Subcutaneous adipose tissue (tissue), 4 donors: ENCODE data around the gene SLC9A7. TPM values are rescaled to one million over a fixed set of nuclear protein-coding genes. Genes with fewer than 3 reads are reported as not detected.

Experiments
- CTCF ChIP-seq: fragments of 450-650 bp; IDR thresholded peaks from one replicate; pipeline ENCODE4 v1.5.1; 2016; ENCODE audit warnings: low read depth, mild to moderate bottlenecking, control low read depth, antibody characterized with exemption, moderate library complexity
- total RNA-seq, 4 donors: library from RNA; depleted of rRNA; stranded (reverse); fragments of >200 nt; gene quantifications; one replicate each; pipeline ENCODE4 v1.1.0, GENCODE V29; 2016

SLC9A7 gene
- total RNA-seq, 4 donors from 2014 or later, result 1.5 to 15.5 (median 4.5) TPM

GRCh38 chrX:46573331-46573891 is 185.5 kb downstream of the SLC9A7 start, which contains the start of gene CHST7:
Gene CHST7, plus strand, starts transcription at chrX:46573765. Its CDS starts 167 bp downstream, at chrX:46573932.
- TF ChIP-seq CTCF, result no peak

GRCh38 chrX:46572340-46572936 is 186.5 kb downstream of the SLC9A7 start:
- TF ChIP-seq CTCF, result no peak

GRCh38 chrX:46571423-46572339 is 187.2 kb downstream of the SLC9A7 start:
- no peak for TF ChIP-seq CTCF

GRCh38 chrX:46569621-46570020 is 189.3 kb downstream of the SLC9A7 start:
- no peak for TF ChIP-seq CTCF

GRCh38 chrX:46567388-46567787 is 191.5 kb downstream of the SLC9A7 start:
- no peak for TF ChIP-seq CTCF

- no peak for TF ChIP-seq CTCF
These were observed 196.9 kb downstream of the SLC9A7 start for GRCh38 chrX:46561824-46562657.
